H1 (cell line): Measurements from ENCODE around the gene COL27A1. TPM values are rescaled to one million over a fixed set of nuclear protein-coding genes. Genes with fewer than 3 reads are reported as not detected.
"Not testable (repeated sequence)": the region's sequence is repeated elsewhere in the genome, so short reads cannot be mapped to it uniquely, and the experiment has no call there.

ENCODE experiments used
- CTCF ChIA-PET: fragments of 300-600 bp; sonication (Branson Sonifier 250); formaldehyde crosslinking; loops from one replicate; lab custom pipeline; 2021; ENCODE audit not compliant: partially characterized antibody; lab: Charles Lee
- POLR2A ChIA-PET: fragments of 300-600 bp; sonication (Branson Sonifier 250); formaldehyde crosslinking; loops from one replicate; lab custom pipeline; 2021; ENCODE audit warnings: inconsistent platforms; ENCODE audit not compliant: partially characterized antibody; lab: Charles Lee
- DNase-seq, 2 experiments: peaks; one replicate each; pipeline versions ENCODE4 v3.0.0 to v3.0.0-alpha.2; 2010 to 2022; ENCODE audit warnings: low spot score in 2 of 2, low read depth in 1 of 2, mixed read lengths in 1 of 2
- FAIRE-seq: peaks from 2 replicates; lab custom pipeline; 2011; peaks lifted over from hg19 to GRCh38; lab: Jason Lieb, UNC
- H2AFZ ChIP-seq: 2 replicates; pipeline ENCODE4 v1.8.1; 2012; ENCODE audit warnings: low read length, inconsistent platforms
- H2AK5ac ChIP-seq: 2 replicates; pipeline ENCODE4 v1.6.1; 2013; ENCODE audit warnings: low read depth, low read length
- H2BK120ac ChIP-seq: replicated peaks from 2 replicates; pipeline ENCODE3; 2013; ENCODE audit warnings: low read depth, low read length, inconsistent platforms
- H2BK12ac ChIP-seq: 2 replicates; pipeline ENCODE4 v1.6.1; 2013; ENCODE audit warnings: low read depth, low read length
- H2BK15ac ChIP-seq: 2 replicates; pipeline ENCODE4 v1.6.1; 2013; ENCODE audit warnings: low read length
- H2BK20ac ChIP-seq: 2 replicates; pipeline ENCODE4 v1.6.1; 2013; ENCODE audit warnings: low read length
- H2BK5ac ChIP-seq: 2 replicates; pipeline ENCODE4 v1.6.1; 2013; ENCODE audit warnings: low read depth, low read length
- H3K14ac ChIP-seq: 2 replicates; pipeline ENCODE4 v1.6.1; 2013; ENCODE audit warnings: inconsistent platforms; ENCODE audit not compliant: insufficient read length
- H3K18ac ChIP-seq: 2 replicates; pipeline ENCODE4 v1.6.1; 2013; ENCODE audit warnings: low read length; ENCODE audit errors: extremely low read depth
- H3K23ac ChIP-seq: 2 replicates; pipeline ENCODE4 v1.6.1; 2013; ENCODE audit warnings: inconsistent platforms; ENCODE audit not compliant: insufficient read length
- H3K23me2 ChIP-seq: 2 replicates; pipeline ENCODE4 v1.6.1; 2013; ENCODE audit warnings: low read depth, low read length
- H3K27ac ChIP-seq: 2 replicates; pipeline ENCODE4 v1.6.1; 2011; ENCODE audit warnings: low read depth, low read length, inconsistent platforms
- H3K27me3 ChIP-seq, 4 experiments: replicated peaks in 1 of 4; 1 replicate in 1 of 4; 2 replicates in 3 of 4; pipeline versions ENCODE4 v1.6.1 to v1.8.1; 2011 to 2013; ENCODE audit warnings: low read length in 3 of 4, mild to moderate bottlenecking in 3 of 4, inconsistent platforms in 2 of 4, mixed read lengths in 2 of 4, moderate library complexity in 1 of 4; ENCODE audit not compliant: control insufficient read depth in 3 of 4, insufficient read depth in 3 of 4; ENCODE audit errors: extremely low read depth in 1 of 4
- H3K36me3 ChIP-seq, 4 experiments: 2 replicates each; pipeline versions ENCODE4 v1.6.1 to v1.8.1; 2011 to 2013; ENCODE audit warnings: mild to moderate bottlenecking in 4 of 4, low read length in 3 of 4, moderate library complexity in 2 of 4, control low read depth in 1 of 4, inconsistent platforms in 1 of 4; ENCODE audit not compliant: insufficient read depth in 4 of 4, control insufficient read depth in 2 of 4
- H3K4ac ChIP-seq: replicated peaks from 2 replicates; pipeline ENCODE3; 2013; ENCODE audit warnings: low read length, low read depth, mixed read lengths, inconsistent platforms; ENCODE audit not compliant: insufficient read length
- H3K4me1 ChIP-seq, 4 experiments: replicated peaks in 1 of 4; 1 replicate in 1 of 4; 2 replicates in 3 of 4; pipeline versions ENCODE4 v1.6.1 to v1.8.1; 2011 to 2013; ENCODE audit warnings: low read length in 3 of 4, inconsistent platforms in 2 of 4, mixed read lengths in 1 of 4; ENCODE audit not compliant: insufficient read depth in 4 of 4, control insufficient read depth in 3 of 4
- H3K4me2 ChIP-seq, 2 experiments: 2 replicates each; pipeline versions ENCODE4 v1.6.1 to v1.8.1; 2011 to 2013; ENCODE audit warnings: low read depth in 2 of 2, low read length in 2 of 2, control low read depth in 1 of 2, inconsistent platforms in 1 of 2, mild to moderate bottlenecking in 1 of 2; ENCODE audit not compliant: insufficient read depth in 1 of 2
- H3K4me3 ChIP-seq, 4 experiments: fragments of 200-600, 300-600 bp in 1 of 4; sonication (generic), shearing (Covaris generic), sonication (Bioruptor Twin) in 1 of 4; 2 replicates each; pipeline versions ENCODE4 v1.5.1 to v1.8.1; 2011 to 2016; ENCODE audit warnings: low read length in 4 of 4, low read depth in 3 of 4, control low read depth in 2 of 4, inconsistent platforms in 2 of 4, mild to moderate bottlenecking in 2 of 4, mixed read lengths in 1 of 4, moderate library complexity in 1 of 4; ENCODE audit not compliant: insufficient read depth in 2 of 4; ENCODE audit errors: extremely low read depth in 1 of 4
- H3K56ac ChIP-seq: replicated peaks from 2 replicates; pipeline ENCODE3; 2013; ENCODE audit warnings: low read depth, mild to moderate bottlenecking, mixed read lengths, low read length, inconsistent platforms; ENCODE audit not compliant: insufficient read length
- H3K79me1 ChIP-seq: 2 replicates; pipeline ENCODE4 v1.6.1; 2013; ENCODE audit warnings: low read depth, low read length, control low read depth
- H3K79me2 ChIP-seq, 2 experiments: 2 replicates each; pipeline versions ENCODE4 v1.6.1 to v1.8.1; 2012 to 2013; ENCODE audit warnings: low read length in 2 of 2, mild to moderate bottlenecking in 2 of 2, inconsistent platforms in 1 of 2; ENCODE audit not compliant: insufficient read depth in 2 of 2, control insufficient read depth in 1 of 2
- H3K9ac ChIP-seq, 4 experiments: replicated peaks in 1 of 4; 1 replicate in 1 of 4; 2 replicates in 3 of 4; pipeline versions ENCODE4 v1.6.1 to v1.8.1; 2011 to 2013; ENCODE audit warnings: low read depth in 3 of 4, low read length in 3 of 4, control low read depth in 2 of 4, mild to moderate bottlenecking in 2 of 4, moderate library complexity in 2 of 4, inconsistent platforms in 1 of 4; ENCODE audit errors: extremely low read depth in 1 of 4
- H3K9me3 ChIP-seq, 2 experiments: 2 replicates each; pipeline versions ENCODE4 v1.6.1 to v1.8.1; 2012 to 2013; ENCODE audit warnings: mild to moderate bottlenecking in 2 of 2, moderate library complexity in 2 of 2, control low read depth in 1 of 2, inconsistent platforms in 1 of 2, low read depth in 1 of 2, low read length in 1 of 2, mixed read lengths in 1 of 2; ENCODE audit not compliant: insufficient read depth in 2 of 2
- H4K20me1 ChIP-seq, 2 experiments: replicated peaks in 1 of 2; 2 replicates each; pipeline versions ENCODE3 to v1.8.1; 2011 to 2013; ENCODE audit warnings: inconsistent platforms in 2 of 2, low read length in 2 of 2, mild to moderate bottlenecking in 1 of 2; ENCODE audit not compliant: insufficient read depth in 2 of 2, control insufficient read depth in 1 of 2
- H4K5ac ChIP-seq: 2 replicates; pipeline ENCODE4 v1.6.1; 2013; ENCODE audit warnings: low read length, low read depth, mixed read lengths, inconsistent platforms; ENCODE audit not compliant: insufficient read length
- H4K8ac ChIP-seq: 2 replicates; pipeline ENCODE4 v1.8.0; 2013; ENCODE audit warnings: mild to moderate bottlenecking, moderate library complexity, low read length, inconsistent platforms; ENCODE audit not compliant: insufficient read depth; ENCODE audit errors: extremely low read depth
- H4K91ac ChIP-seq: replicated peaks from 2 replicates; pipeline ENCODE3; 2013; ENCODE audit warnings: low read length, mixed read lengths, inconsistent platforms; ENCODE audit not compliant: insufficient read length
- WGBS, 2 experiments: shearing (Covaris generic) in 1 of 2; methylation state at CpG; one replicate each; pipeline versions ENCODE4 v1.1.6 to v1.1.7; 2013 to 2015; ENCODE audit warnings: low lambda C conversion rate in 2 of 2, mixed read lengths in 2 of 2, inconsistent platforms in 1 of 2, low coverage in 1 of 2, missing lambda C conversion rate in 1 of 2; ENCODE audit not compliant: insufficient replicate concordance in 2 of 2, insufficient coverage in 1 of 2, insufficient read length in 1 of 2; ENCODE audit errors: extremely low coverage in 1 of 2, missing lambda C conversion rate in 1 of 2; 5-methylcytosine and 5-hydroxymethylcytosine counted together
- polyA plus RNA-seq, 7 experiments: library from polyadenylated mRNA; depleted of rRNA in 3 of 7; stranded (reverse) in 5 of 7; unstranded in 2 of 7; fragments of >200 nt in 5 of 7; fragments of 200-250 nt in 2 of 7; gene quantifications; 1 replicate in 5 of 7; 2 replicates in 1 of 7; 4 replicates in 1 of 7; pipeline versions ENCODE4 v1.2.1 to v1.2.3, GENCODE V29; 2011 to 2013; ENCODE audit warnings: missing spikeins in 2 of 7, mixed read lengths in 2 of 7
- total RNA-seq: library from RNA; stranded (reverse); fragmentation: NEBNext Ultra II Directional; extraction: Animal tissue kit (Norgen Biotek cat#: 25700); gene quantifications from 2 replicates; pipeline ENCODE4 v1.2.1, GENCODE V29; 2021

Gene COL27A1
- total and polyA plus RNA-seq, 2 of the 8 experiments (the other 6 are each of a cell fraction or from before 2014, with no cell fraction given) = 15.1 to 22.8 TPM

- H3K27ac ChIP-seq, H2AFZ ChIP-seq, H2BK5ac ChIP-seq, H3K56ac ChIP-seq, H2BK20ac ChIP-seq, H4K8ac ChIP-seq, H3K23me2 ChIP-seq, H3K79me2 ChIP-seq, H3K23ac ChIP-seq, H3K27me3 ChIP-seq, POLR2A ChIA-PET, H3K79me1 ChIP-seq, H2BK12ac ChIP-seq, H3K14ac ChIP-seq, H3K4me1 ChIP-seq, H2AK5ac ChIP-seq, H2BK15ac ChIP-seq, FAIRE-seq, H4K20me1 ChIP-seq, CTCF ChIA-PET, H4K5ac ChIP-seq, H4K91ac ChIP-seq, H3K9me3 ChIP-seq, H3K9ac ChIP-seq, H3K4ac ChIP-seq, H3K18ac ChIP-seq, H3K36me3 ChIP-seq, DNase-seq, H3K4me2 ChIP-seq, H2BK120ac ChIP-seq, H3K4me3 ChIP-seq: not testable (repeated sequence)
- WGBS, 2 experiments = 88% methylated on average over 7 of the region's 9 CpGs; no CpG with 5 or more reads in 1 of the 2 experiments
These were observed 169.6 kb downstream of the COL27A1 start for GRCh38 chr9:114324965-114325364.

DNA sequence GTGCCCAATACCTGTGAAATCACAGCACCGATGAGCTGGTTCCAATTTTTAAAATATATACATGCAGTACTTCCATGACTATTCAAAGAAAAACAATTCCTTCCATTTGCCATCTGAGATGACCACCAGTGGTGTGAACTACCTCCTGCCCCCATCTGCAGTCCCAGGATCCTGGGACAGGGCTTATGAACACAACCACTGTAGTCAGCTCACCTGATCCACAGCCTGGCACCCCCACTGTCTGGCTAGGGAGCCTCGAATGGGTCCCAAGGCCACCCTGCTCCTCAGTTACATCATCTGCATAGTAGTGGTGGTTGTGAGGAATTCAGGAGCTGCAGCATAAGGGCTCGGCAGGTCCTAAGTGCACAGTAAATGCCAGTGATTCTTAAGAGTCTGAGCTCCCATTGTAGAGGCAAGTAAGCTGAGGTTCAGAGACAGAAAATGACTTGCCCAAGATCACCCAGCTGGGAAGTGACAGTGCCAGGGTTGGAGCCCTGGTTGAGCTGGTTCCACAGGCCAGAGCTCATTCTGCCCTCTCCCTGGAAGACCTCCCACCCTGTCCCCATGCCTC is 170.4 kb downstream of the COL27A1 start:
- H2AK5ac ChIP-seq, H3K4me3 ChIP-seq, FAIRE-seq, H3K9ac ChIP-seq, POLR2A ChIA-PET, H4K5ac ChIP-seq, H3K27ac ChIP-seq, H2BK15ac ChIP-seq, H3K36me3 ChIP-seq, H2BK120ac ChIP-seq, H3K14ac ChIP-seq, H3K79me2 ChIP-seq, H3K27me3 ChIP-seq, H3K4me1 ChIP-seq, H3K56ac ChIP-seq, H3K4me2 ChIP-seq, H2AFZ ChIP-seq, H3K9me3 ChIP-seq, H3K18ac ChIP-seq, H2BK5ac ChIP-seq, H2BK12ac ChIP-seq, H4K20me1 ChIP-seq, DNase-seq, H2BK20ac ChIP-seq, H3K23me2 ChIP-seq, H3K79me1 ChIP-seq, H3K23ac ChIP-seq, H4K8ac ChIP-seq, H4K91ac ChIP-seq, H3K4ac ChIP-seq: not testable (repeated sequence)
- CTCF ChIA-PET = interaction anchor here (0.7 kb wide), 1 partner anchor 13 kb away, joined by 3 read pairs; no protein-coding TSS in a partner anchor
- 75% methylated on average over 3 of the region's 3 CpGs; no CpG with 5 or more reads in 1 of the 2 experiments for WGBS, 2 experiments
